ENCODE measurements around the gene MTARC1. TPM values are rescaled to one million over a fixed set of nuclear protein-coding genes. Genes with fewer than 3 reads are reported as not detected.

Gene MTARC1
- total RNA-seq, 1 experiment from 2014 or later = 26.5 TPM

GRCh38 chr1:220786057-220786336 is 716 bp upstream of the MTARC1 start:
- Histone ChIP-seq H3K27ac (ENCODE audit: low read depth, low read length) (peak overlapping the region; percentile 80; the same call in 1 of the 2 replicates), H4K20me1 (ENCODE audit: insufficient read depth) (no peaks in the 10 kb centered on the region), H3K4me1 (ENCODE audit: control insufficient read depth in 1 of 2, insufficient read depth in 2 of 2, low read length in 2 of 2) (peaks cover 9 to 25% of the 10 kb centered on the region in 2 experiments), H2AFZ (ENCODE audit: low read depth, low read length, poor library complexity, severe bottlenecking) (no peak overlapping the region), H3K9me3 (ENCODE audit: control insufficient read depth in 1 of 2, insufficient read depth in 1 of 2, low read depth in 1 of 2, low read length in 2 of 2) (no peaks in the 10 kb centered on the region), H3K9ac (ENCODE audit: low read length) (no peak overlapping the region), H3K27me3 (ENCODE audit: insufficient read depth, low read length) (no peaks in the 10 kb centered on the region), H3K4me2 (ENCODE audit: low read length) (no peak overlapping the region), H3K9me2 (ENCODE audit: insufficient read depth) (no peaks in the 10 kb centered on the region), H3K4me3 (replicated peaks in 1 of 2; ENCODE audit: low read depth in 1 of 2, low read length in 2 of 2) (no peak overlapping the region), H3K79me2 (ENCODE audit: insufficient read depth, low read length) (peaks cover 13% of the 10 kb centered on the region), H3K36me3 (ENCODE audit: control insufficient read depth in 1 of 2, insufficient read depth in 2 of 2, low read length in 2 of 2) (no peaks in the 10 kb centered on the region)
- no peak for DNase-seq (ENCODE audit: low read depth, low spot score)
- intact Hi-C loops (cut with micrococcal nuclease) = no loop called here
- RAD21 ChIA-PET (ENCODE audit: low non-redundant PET in 1 of 2, low total read pairs in 2 of 2, uncharacterized antibody in 2 of 2, unreplicated experiment in 2 of 2) = no interaction called here
- TF ChIP-seq ZBTB33 (IDR thresholded peaks at IDR 0.05; ENCODE audit: extremely low read depth, insufficient replicate concordance, low read length) = no peak
- TF ChIP-seq EZH2 (IDR thresholded peaks at IDR 0.05) = no peak
- TF ChIP-seq SIN3A (IDR thresholded peaks at IDR 0.05; ENCODE audit: low read depth) = no peak
- POLR2A ChIA-PET = interaction anchor here (1.2 kb wide), 2 partner anchors 11 to 505 kb away, joined by 3 to 4 read pairs; no protein-coding TSS in a partner anchor
- no TSS peak for BruUV-seq (replicated peaks)
- CTCF ChIA-PET = interaction anchor here (3.0 to 3.4 kb wide), 2 partner anchors 10 to 505 kb away, joined by 9 to 29 read pairs; no protein-coding TSS in a partner anchor
- ATAC-seq = no peak

DNA sequence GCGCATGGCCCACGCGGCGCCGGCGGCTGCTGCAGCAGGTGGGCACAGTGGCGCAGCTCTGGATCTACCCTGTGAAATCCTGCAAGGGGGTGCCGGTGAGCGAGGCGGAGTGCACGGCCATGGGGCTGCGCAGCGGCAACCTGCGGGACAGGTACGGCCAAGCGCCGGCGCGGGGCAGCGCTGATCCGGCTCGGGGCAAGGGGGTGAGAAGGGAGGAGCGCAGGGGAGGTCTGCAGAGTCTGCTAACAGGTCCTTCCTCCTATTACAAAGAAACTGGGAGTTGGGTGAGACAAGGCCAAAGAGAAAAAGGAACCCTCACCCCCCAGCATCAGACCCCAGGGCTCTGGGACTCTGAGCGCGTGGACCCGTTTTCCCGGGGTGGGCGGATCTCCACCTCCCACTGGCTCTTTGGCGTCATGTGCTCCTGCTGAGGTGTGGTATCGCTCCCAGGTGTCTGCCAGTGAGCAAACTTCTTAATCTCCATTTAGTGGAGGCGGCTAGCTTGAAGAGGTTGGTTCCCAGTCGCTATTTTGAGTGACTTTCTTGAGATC is 431 bp downstream of the MTARC1 start:
- Histone ChIP-seq H3K79me2 (ENCODE audit: insufficient read depth, low read length) (peaks cover 13% of the 10 kb centered on the region), H3K27ac (ENCODE audit: low read depth, low read length) (peak overlapping the region; percentile 80), H4K20me1 (ENCODE audit: insufficient read depth) (no peaks in the 10 kb centered on the region), H3K9me3 (ENCODE audit: control insufficient read depth in 1 of 2, insufficient read depth in 1 of 2, low read depth in 1 of 2, low read length in 2 of 2) (no peaks in the 10 kb centered on the region), H3K9ac (ENCODE audit: low read length) (peak overlapping the region; percentile 81), H3K4me1 (ENCODE audit: control insufficient read depth in 1 of 2, insufficient read depth in 2 of 2, low read length in 2 of 2) (peaks cover 11 to 25% of the 10 kb centered on the region in 2 experiments), H3K4me3 (replicated peaks in 1 of 2; ENCODE audit: low read depth in 1 of 2, low read length in 2 of 2) (peak overlapping the region; percentile 49 to 66), H2AFZ (ENCODE audit: low read depth, low read length, poor library complexity, severe bottlenecking) (peak overlapping the region; percentile 40), H3K9me2 (ENCODE audit: insufficient read depth) (no peaks in the 10 kb centered on the region), H3K27me3 (ENCODE audit: insufficient read depth, low read length) (no peaks in the 10 kb centered on the region), H3K36me3 (ENCODE audit: control insufficient read depth in 1 of 2, insufficient read depth in 2 of 2, low read length in 2 of 2) (no peaks in the 10 kb centered on the region), H3K4me2 (ENCODE audit: low read length) (peak overlapping the region; percentile 97)
- RAD21 ChIA-PET (ENCODE audit: low non-redundant PET in 1 of 2, low total read pairs in 2 of 2, uncharacterized antibody in 2 of 2, unreplicated experiment in 2 of 2) = no interaction called here
- POLR2A ChIA-PET = interaction anchor here (1.2 kb wide), 2 partner anchors 12 to 506 kb away, joined by 3 to 4 read pairs; no protein-coding TSS in a partner anchor
- CTCF ChIA-PET = interaction anchor here (3.0 to 3.4 kb wide), 2 partner anchors 11 to 506 kb away, joined by 9 to 29 read pairs; no protein-coding TSS in a partner anchor
- DNase-seq (ENCODE audit: low read depth, low spot score) (peak; percentile 51), ATAC-seq (peak; percentile 84)
- no TSS peak for BruUV-seq (replicated peaks)
- intact Hi-C loops (cut with micrococcal nuclease) = no loop called here
- TF ChIP-seq SRF (IDR thresholded peaks at IDR 0.05; ENCODE audit: low read depth) = no peak
- TF ChIP-seq RAD21 (IDR thresholded peaks at IDR 0.05; ENCODE audit: low read depth) = no peak
- peak; percentile 20 for TF ChIP-seq POLR2A (IDR thresholded peaks at IDR 0.05; ENCODE audit: borderline replicate concordance, extremely low read depth, insufficient read depth, insufficient read length)
- TF ChIP-seq ZBTB33 (IDR thresholded peaks at IDR 0.05; ENCODE audit: extremely low read depth, insufficient replicate concordance, low read length) = no peak
- TF ChIP-seq REST (IDR thresholded peaks at IDR 0.05; ENCODE audit: low read depth) = no peak
- no peak for TF ChIP-seq FOSL1 (IDR thresholded peaks at IDR 0.05; ENCODE audit: low read depth)
- peak; percentile 74; the same call in 1 of the 2 replicates for TF ChIP-seq ZFX (IDR thresholded peaks at IDR 0.05)
- TF ChIP-seq ELF1 (IDR thresholded peaks at IDR 0.05; ENCODE audit: borderline replicate concordance, low read depth) = no peak
- no peak for TF ChIP-seq JUND (IDR thresholded peaks at IDR 0.05)
- TF ChIP-seq EZH2 (IDR thresholded peaks at IDR 0.05) = no peak
- TF ChIP-seq SP1 (IDR thresholded peaks at IDR 0.05; ENCODE audit: low read depth) = no peak
- TF ChIP-seq SIN3A (IDR thresholded peaks at IDR 0.05; ENCODE audit: low read depth) = no peak
